ENCODE measurements around the gene ADAMTS19.

Gene ADAMTS19

GRCh38 chr5:129465776-129466344, 5.8 kb downstream of the ADAMTS19 start:
- DNase-seq (ENCODE audit: low read depth in 2 of 2): no peak

GRCh38 chr5:129474544-129474943, 14.4 kb downstream of the ADAMTS19 start:
- DNase-seq (ENCODE audit: low read depth in 2 of 2): no peak

- no peak for DNase-seq (ENCODE audit: low read depth in 2 of 2)
These were observed 16.7 kb downstream of the ADAMTS19 start for GRCh38 chr5:129476751-129477150.

GRCh38 chr5:129477532-129477931, 17.4 kb downstream of the ADAMTS19 start:
- DNase-seq (ENCODE audit: low read depth in 2 of 2): no peak

- DNase-seq (ENCODE audit: low read depth in 2 of 2): no peak
These were observed 21.1 kb downstream of the ADAMTS19 start for GRCh38 chr5:129481161-129481560.

- DNase-seq (ENCODE audit: low read depth in 2 of 2): no peak
These were observed 36.3 kb downstream of the ADAMTS19 start for GRCh38 chr5:129496421-129496820.

- no peak for DNase-seq (ENCODE audit: low read depth in 2 of 2)
These were observed 36.9 kb downstream of the ADAMTS19 start for GRCh38 chr5:129496864-129497595.

GRCh38 chr5:129499208-129499852, 39.2 kb downstream of the ADAMTS19 start:
- no peak for DNase-seq (ENCODE audit: low read depth in 2 of 2)

- no peak for DNase-seq (ENCODE audit: low read depth in 2 of 2)
These were observed 40.0 kb downstream of the ADAMTS19 start for GRCh38 chr5:129500101-129500500.

GRCh38 chr5:129506086-129506485, 46.0 kb downstream of the ADAMTS19 start:
- no peak for DNase-seq (ENCODE audit: low read depth in 2 of 2)

- DNase-seq (ENCODE audit: low read depth in 2 of 2): no peak
These were observed 46.9 kb downstream of the ADAMTS19 start for GRCh38 chr5:129506950-129507349.

GRCh38 chr5:129507527-129507926, 47.4 kb downstream of the ADAMTS19 start:
- no peak for DNase-seq (ENCODE audit: low read depth in 2 of 2)

- no peak for DNase-seq (ENCODE audit: low read depth in 2 of 2)
These were observed 48.5 kb downstream of the ADAMTS19 start for GRCh38 chr5:129508606-129509005.

- DNase-seq (ENCODE audit: low read depth in 2 of 2): no peak
These were observed 49.4 kb downstream of the ADAMTS19 start for GRCh38 chr5:129509363-129509975.

GRCh38 chr5:129511291-129511690, 51.2 kb downstream of the ADAMTS19 start:
- no peak for DNase-seq (ENCODE audit: low read depth in 2 of 2)

- DNase-seq (ENCODE audit: low read depth in 2 of 2): no peak
These were observed 81.0 kb downstream of the ADAMTS19 start for GRCh38 chr5:129541051-129541450.

- DNase-seq (ENCODE audit: low read depth in 2 of 2): no peak
These were observed 81.7 kb downstream of the ADAMTS19 start for GRCh38 chr5:129541648-129542251.

GRCh38 chr5:129547137-129547536, 87.0 kb downstream of the ADAMTS19 start:
- no peak for DNase-seq (ENCODE audit: low read depth in 2 of 2)

GRCh38 chr5:129554134-129554904, 94.2 kb downstream of the ADAMTS19 start:
- no peak for DNase-seq (ENCODE audit: low read depth in 2 of 2)

- no peak for DNase-seq (ENCODE audit: low read depth in 2 of 2)
These were observed 103.5 kb downstream of the ADAMTS19 start for GRCh38 chr5:129563585-129563984.

GRCh38 chr5:129569295-129569694, 109.2 kb downstream of the ADAMTS19 start:
- DNase-seq (ENCODE audit: low read depth in 2 of 2): no peak
